GM21825 (cell line): ENCODE results near the gene KTN1.

Experiments
- ATAC-seq: cut with Tn5 transposase; IDR thresholded peaks from one replicate; pipeline ENCODE4 v1.9.1; 2021; ENCODE audit warnings: mild to moderate bottlenecking, moderate library complexity; ENCODE audit not compliant: unreplicated experiment

Gene KTN1

GRCh38 chr14:55707365-55707804, 127.4 kb downstream of the KTN1 start:
- ATAC-seq = no peak

- ATAC-seq = no peak
Observed at GRCh38 chr14:55710506-55711041, 130.6 kb downstream of the KTN1 start.

GRCh38 chr14:55711175-55711811, 131.3 kb downstream of the KTN1 start:
- no peak for ATAC-seq

- ATAC-seq = no peak
Observed at GRCh38 chr14:55712491-55712890, 132.5 kb downstream of the KTN1 start.

GRCh38 chr14:55713486-55713885, 133.5 kb downstream of the KTN1 start:
- ATAC-seq = no peak

GRCh38 chr14:55715889-55716288, 135.9 kb downstream of the KTN1 start:
- no peak for ATAC-seq

GRCh38 chr14:55717621-55718020, 137.6 kb downstream of the KTN1 start:
- ATAC-seq = no peak

- no peak for ATAC-seq
Observed at GRCh38 chr14:55718551-55718950, 138.5 kb downstream of the KTN1 start.

- ATAC-seq = no peak
Observed at GRCh38 chr14:55720796-55721195, 140.8 kb downstream of the KTN1 start.

GRCh38 chr14:55721353-55721752, 141.3 kb downstream of the KTN1 start:
- no peak for ATAC-seq

GRCh38 chr14:55722054-55722453, 142.0 kb downstream of the KTN1 start:
- ATAC-seq = no peak

GRCh38 chr14:55724736-55725135, 144.7 kb downstream of the KTN1 start:
- no peak for ATAC-seq

GRCh38 chr14:55730592-55731310, 150.7 kb downstream of the KTN1 start:
- ATAC-seq = no peak

GRCh38 chr14:55731311-55731872, 151.4 kb downstream of the KTN1 start:
- ATAC-seq = no peak

- no peak for ATAC-seq
Observed at GRCh38 chr14:55731881-55732498, 152.0 kb downstream of the KTN1 start.

- no peak for ATAC-seq
Observed at GRCh38 chr14:55733599-55733998, 153.6 kb downstream of the KTN1 start.
